Stimulated activated CD4-positive, alpha-beta T cell treated with anti-CD3 and anti-CD28 coated beads, TNF-alpha, amount 100 ng/mL, for 24 hours (primary cell): ENCODE measurements around the gene DUS1L.
"Not testable (repeated sequence)": the region's sequence is repeated elsewhere in the genome, so short reads cannot be mapped to it uniquely, and the experiment has no call there.

ENCODE experiments used
- DNase-seq, 3 experiments: peaks; one replicate each; pipeline ENCODE4 v3.0.0-alpha.2; 2020; ENCODE audit warnings: low read depth in 3 of 3

The DUS1L gene

DNA sequence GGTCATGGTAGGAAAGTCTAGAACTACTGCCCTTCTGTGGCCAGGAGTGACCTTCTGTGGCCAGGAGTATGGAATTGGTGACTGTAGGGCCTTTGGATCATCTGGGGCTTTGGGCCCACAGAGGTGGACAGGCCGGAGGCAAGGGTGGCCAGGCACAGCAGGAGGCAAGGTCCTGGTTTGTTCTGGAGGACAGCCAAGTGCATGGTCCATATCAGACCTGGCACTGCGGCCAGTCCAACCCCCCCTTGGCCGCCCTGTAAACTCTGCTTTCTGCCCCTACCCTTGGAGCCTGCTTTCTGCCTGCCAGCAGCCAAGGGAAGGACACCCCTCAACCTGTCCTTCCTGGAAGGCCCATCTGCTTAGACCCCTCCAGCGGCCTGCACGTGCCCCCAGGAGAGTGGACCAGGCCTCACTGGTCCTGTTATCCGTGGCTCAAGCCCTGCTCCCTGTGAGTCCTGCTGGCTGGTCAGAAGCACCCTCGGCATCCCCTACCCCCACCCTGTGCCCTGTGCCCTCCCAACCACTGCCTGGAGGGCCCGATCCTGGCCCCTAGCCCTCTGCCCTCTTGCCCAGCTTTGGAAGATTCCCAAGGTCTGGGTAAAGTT, 25.8 kb downstream of the DUS1L start:
- DNase-seq: no peak

DNA sequence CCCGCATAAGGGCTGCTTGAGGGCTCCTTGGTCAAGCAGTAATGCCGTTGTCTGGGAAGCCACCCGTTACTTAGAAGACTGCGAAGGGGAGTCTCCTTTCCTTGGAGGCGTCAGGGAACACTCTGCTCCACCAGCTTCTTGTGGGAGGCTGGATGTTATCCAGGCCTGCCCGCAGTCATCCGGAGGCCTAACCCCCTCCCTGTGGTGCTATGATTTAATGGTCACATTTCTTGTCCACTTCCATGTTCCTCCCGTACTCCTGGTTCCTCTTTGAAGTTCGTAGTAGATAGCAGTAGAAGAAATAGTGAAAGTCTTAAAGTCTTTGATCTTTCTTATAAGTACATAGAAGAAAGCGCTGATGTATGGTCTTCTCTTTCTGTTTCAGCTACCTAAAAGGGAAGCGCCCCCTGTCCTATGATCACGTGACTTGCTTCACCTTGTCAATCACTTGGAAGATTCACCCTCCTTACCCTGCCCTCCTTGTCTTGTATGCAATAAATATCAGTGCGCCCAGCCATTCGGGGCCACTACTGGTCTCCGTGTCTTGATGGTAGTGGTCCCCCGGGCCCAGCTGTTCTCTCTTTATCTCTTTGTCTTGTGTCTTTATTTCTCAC, 26.7 kb downstream of the DUS1L start:
- DNase-seq: not testable (repeated sequence)

- no peak for DNase-seq
These were observed 27.8 kb downstream of the DUS1L start for GRCh38 chr17:82037889-82038195.

DNA sequence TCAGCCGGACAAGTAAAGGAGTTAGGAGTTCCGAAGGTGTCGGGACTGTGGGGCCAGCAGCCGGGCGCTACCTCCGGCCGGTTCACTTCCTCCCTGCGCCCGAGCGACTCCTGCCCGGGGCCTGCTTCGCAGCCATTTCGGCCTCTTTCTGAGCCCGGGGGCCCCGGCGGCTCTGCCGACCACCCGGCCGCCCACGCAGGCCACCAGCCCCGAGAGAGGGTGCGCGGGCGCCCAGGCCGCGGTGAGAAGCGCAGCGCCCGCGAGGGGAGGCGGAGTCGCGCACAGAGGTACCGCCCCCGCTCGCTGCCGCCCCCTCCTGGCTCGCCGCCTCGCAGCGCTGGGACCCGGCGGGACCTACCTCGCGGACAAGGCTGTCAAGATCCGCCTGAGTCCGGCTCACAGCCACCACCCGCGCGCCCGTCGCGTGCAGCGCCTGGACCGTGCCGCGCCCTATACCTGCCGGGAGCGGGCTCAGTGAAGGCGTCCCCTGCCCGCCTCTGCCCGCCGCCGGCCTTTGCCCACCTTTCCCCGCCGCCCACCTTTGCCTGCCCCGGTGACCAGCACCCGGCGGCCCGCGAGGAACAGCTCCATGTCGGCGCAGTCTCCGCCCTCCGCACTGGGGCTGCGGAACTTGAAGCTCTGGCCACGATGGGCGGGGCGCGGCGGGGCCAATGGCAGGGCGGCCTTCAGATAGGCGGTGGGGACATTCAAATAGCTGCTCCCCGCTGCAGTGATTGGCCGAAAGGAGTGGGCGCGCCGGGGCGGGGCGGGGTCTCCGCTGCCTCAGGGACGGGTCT, 28.3 kb downstream of the DUS1L start, which contains the start of gene DCXR:
TSS of gene DCXR (minus strand) at position 606 of the 797 bp plus-strand sequence. CDS start at position 591, 15 bp downstream.
- DNase-seq: peak; percentile 86 to 97 (median 89)

GRCh38 chr17:82036634-82037091, 28.9 kb downstream of the DUS1L start:
- no peak for DNase-seq

- DNase-seq: no peak
These were observed 29.5 kb downstream of the DUS1L start for GRCh38 chr17:82035956-82036633.

DNA sequence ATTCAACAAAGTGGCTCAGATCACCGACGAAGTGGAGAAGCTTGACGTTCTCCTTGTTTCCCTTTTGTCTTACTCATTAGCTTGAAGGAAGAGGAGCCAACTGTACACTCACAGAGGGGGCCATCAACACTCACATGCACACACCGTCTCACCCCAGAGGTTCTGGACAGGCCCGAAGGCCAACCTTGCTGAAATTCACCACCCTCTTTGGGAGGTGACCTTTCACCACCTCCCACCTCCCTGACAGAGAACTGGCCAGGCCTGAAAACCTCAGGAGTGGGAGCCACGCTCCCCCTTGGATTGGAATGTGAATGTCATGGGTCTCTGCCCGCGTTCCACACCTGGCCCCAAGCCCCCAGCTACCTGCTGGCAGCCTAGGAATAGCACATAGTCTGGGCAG, 30.1 kb downstream of the DUS1L start:
- no peak for DNase-seq

DNA sequence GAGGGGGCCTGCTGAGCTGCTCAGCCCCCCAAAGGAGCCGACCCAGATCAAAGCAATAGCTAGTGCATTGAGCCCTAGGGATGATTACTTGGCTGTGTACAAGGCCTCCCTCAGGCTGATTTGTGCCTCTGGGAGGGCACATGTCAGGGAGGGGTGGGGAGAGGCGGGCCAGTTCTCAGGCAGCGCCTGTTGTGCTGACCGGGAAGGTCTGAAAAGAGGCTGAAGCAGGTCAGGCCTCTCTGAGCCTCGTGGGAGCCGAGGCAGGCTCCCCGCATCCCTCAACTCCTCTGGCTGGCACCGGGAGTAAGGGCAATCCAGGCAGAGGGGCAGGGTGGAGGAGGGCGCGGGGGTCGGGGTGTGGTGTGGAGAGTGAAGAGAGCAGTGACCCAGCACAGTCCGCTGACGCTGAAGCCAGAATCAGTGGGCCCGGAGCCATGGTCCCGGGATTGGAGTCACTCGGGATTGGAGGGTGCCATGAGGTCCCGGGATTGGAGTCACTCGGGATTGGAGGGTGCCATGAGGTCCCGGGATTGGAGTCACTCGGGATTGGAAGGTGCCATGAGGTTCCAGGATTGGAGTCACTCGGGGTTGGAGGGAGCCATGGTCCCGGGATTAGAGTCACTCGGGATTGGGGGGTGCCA, 31.1 kb downstream of the DUS1L start:
- no peak for DNase-seq

- DNase-seq: no peak
These were observed 32.1 kb downstream of the DUS1L start for GRCh38 chr17:82033359-82034085.

- DNase-seq: peak in 1 of 3 experiments; percentile 62
These were observed 33.5 kb downstream of the DUS1L start for GRCh38 chr17:82031885-82032627.

GRCh38 chr17:82031303-82031884, 34.2 kb downstream of the DUS1L start, which contains the start of gene RAC3:
TSS of gene RAC3 (plus strand) at chr17:82031678. CDS start at chr17:82031762, 84 bp downstream.
- no peak for DNase-seq

DNA sequence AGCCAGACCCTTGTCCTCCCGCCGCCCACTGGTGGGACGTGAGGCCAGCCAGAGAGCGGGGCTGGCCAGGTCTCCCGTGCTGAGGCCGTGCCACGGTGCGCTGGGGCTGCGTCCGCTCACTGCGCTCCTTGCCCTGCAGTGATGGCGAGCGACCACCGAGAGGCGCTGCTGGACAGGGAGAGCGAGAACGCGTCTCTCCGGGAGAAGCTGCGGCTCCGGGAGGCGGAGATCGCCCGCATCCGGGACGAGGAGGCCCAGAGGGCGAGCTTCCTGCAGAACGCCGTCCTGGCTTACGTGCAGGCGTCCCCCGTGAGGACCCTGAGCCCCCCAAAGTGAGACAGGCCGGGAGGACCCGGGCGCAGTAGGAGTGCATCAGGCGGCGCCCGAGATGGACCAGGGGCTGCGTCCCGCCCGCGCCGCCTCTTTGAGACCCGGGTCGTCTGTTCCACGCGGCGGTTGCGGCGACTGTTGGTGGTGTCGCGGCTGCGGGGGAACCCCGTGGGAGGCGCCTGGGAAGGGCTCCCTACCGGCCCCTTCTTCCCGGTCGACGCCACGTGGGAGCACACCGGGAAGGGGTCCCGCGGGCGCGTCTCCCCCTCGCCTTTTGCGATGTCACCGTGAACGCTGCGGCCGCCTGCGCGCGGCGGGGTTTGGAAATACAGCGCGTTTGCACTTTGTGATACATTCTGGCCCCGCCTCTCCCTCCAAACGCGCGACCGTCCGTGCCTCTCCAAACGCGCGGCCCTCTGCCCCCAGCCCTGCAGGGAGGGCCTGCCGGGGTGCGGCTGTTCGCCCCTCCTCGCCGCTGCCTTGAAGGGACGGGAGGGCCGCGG, 34.9 kb downstream of the DUS1L start:
- peak; percentile 61 to 83 (median 70) for DNase-seq

- DNase-seq: no peak
These were observed 35.6 kb downstream of the DUS1L start for GRCh38 chr17:82029990-82030469.

DNA sequence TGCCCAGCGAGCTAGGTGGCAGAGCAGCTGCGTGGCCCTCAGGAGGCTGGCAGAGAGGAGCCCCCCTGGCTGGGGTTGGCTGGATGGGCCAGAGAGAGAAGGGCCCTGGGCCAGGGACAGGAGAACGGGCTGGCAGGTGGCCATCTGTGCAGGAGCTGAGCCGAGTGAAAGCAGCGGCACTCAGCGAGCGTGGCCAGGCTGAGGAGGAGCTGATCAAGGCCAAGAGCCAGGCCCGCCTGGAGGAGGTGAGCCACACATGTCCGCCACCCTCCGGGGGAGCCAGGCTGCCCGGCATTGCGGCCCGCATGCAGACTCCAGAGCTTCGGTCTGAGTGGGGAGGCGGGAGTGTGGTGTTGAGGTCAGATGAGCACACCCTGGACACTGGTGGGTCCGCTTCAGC, 36.2 kb downstream of the DUS1L start:
- no peak for DNase-seq

DNA sequence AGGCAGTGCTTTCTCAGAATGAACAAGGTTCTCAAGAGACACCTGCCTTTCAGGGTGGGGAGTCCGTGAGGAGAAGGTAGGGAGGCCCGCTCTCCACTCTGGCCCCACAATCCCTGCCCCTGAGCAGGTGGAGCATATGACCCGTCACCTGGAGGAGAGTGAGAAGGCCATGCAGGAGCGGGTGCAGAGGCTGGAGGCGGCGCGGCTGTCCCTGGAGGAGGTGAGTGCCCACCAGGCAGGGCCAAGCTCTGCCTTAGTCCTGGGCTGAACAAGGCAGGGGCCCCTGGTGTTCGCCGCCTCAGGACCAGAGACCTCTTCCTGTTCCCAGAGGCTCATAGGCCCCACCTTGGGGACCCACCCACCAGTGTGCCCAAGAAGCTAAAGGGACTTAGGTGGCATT, 36.6 kb downstream of the DUS1L start:
- no peak for DNase-seq

DNA sequence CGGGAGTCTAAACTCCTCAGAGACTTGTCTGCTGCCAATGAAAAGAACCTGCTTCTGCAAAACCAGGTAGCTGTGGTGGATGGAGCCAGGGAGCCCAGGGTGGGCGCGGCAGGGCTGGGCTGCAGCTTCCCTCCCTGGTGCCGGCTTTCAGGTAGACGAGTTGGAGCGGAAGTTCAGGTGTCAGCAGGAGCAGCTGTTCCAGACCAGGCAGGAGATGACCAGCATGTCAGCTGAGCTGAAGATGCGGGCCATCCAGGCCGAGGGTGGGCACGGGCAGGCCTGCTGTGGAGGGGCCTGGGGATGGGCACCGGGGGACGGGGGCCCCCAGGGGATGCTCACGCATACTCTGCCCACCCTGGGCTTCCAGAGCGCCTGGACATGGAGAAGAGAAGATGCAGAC, 37.4 kb downstream of the DUS1L start:
- DNase-seq: no peak

DNA sequence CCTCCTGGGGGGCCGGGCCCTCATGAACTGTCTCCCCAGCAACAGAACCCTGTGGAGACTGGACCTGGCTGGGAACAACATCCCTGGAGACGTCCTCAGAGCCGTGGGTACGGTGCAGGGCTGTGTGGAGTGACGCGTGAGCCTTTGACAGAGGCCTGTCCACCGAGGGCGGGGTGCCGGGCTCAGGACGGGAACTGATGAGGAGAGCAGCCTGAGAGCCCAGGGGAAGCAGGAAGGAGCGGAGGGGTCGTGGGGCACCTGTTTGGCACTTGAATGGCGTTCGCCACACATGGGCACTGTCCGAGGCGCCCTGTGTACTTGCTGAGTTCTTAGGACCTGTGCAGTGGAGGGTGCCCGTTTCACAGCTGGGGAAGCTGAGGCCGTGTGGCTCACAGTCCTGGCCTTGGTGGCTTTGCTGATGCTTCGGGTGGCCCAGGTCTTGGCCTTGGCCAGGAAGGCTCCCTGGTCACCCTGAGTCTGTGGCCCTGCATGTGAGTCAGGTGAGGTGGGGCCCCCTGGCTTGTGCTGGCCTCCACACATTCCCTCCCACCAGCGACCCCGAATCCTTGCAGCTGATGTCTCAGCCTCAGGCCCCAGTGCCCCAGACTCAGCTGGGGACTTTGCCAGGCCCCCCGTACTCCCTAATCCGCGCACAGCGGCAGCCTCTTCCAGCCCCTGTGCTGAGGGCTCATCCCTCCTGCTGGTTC, 40.0 kb downstream of the DUS1L start:
- no peak for DNase-seq

GRCh38 chr17:82024859-82025258, 40.7 kb downstream of the DUS1L start:
- no peak for DNase-seq
